Heart left ventricle (tissue), 13 donors: Measurements from ENCODE around the gene ACVRL1.

Source experiments
- CTCF ChIP-seq, 12 donors: fragments of 200-600 bp; sonication (generic) in 4 of 12; IDR thresholded peaks; one replicate each; pipeline versions ENCODE4 v1.5.0 to v1.8.0; 2018 to 2022; ENCODE audit warnings: antibody characterized with exemption in 12 of 12, mild to moderate bottlenecking in 5 of 12
- POLR2A ChIP-seq, 2 donors: fragments of 450-650 bp; IDR thresholded peaks; one replicate each; pipeline ENCODE4 v1.6.1; 2017; ENCODE audit warnings: antibody characterized with exemption in 2 of 2, mild to moderate bottlenecking in 2 of 2, moderate library complexity in 2 of 2
- donor health status: ischemic (EF 13 %, LVEDD 7.1; RV severe dilation, severe dysfunction).
- donor health status: DM: no; HTN: yes; CAD: no.
- donor health status: DM: no; HTN: no; CAD: no.
- donor health status: ischemic (EF 25% LVEDD 6.9; RV normal size, moderate dysfunction).
- donor health status: ischemic (EF 25% LVEDD 5.7; RV mildly dilated, moderate dysfunction).
- donor health status: ischemic (EF 35%, LVEDD 5.7; RV mildly dilated, moderate dysfunction).
- donor health status: nonischemic (EF 11% LVEDD 7.7; RV severe dilation, severe dysfunction).
- donor health status: DM: yes; HTN: yes; CAD: no.
- donor health status: PGD.
- donor health status: ischemic (EF 29% LVEDD 5.4; RV normal size, mild dysfunction).
- donor health status: nonischemic (EF 23%, LVEDD 6.1; RV moderate dilation, normal function).

- TF ChIP-seq POLR2A (IDR thresholded peaks at IDR 0.05) (no peak), CTCF (IDR thresholded peaks at IDR 0.05) (no peak)
These were observed 11.7 kb upstream of the ACVRL1 start for GRCh38 chr12:51895378-51896135.
